Tibial nerve (tissue), 4 donors: Measurements from ENCODE around the gene GPC5. TPM values are rescaled to one million over a fixed set of nuclear protein-coding genes. Genes with fewer than 3 reads are reported as not detected.

Source experiments
- DNase-seq, 2 donors: peaks; one replicate each; pipeline ENCODE4 v3.0.0-alpha.2; 2019; ENCODE audit warnings: low spot score in 2 of 2
- H3K27ac ChIP-seq, 4 donors: fragments of 200-600 bp; sonication (generic) in 3 of 4; one replicate each; pipeline ENCODE4 v1.5.1; 2017 to 2019; ENCODE audit warnings: mild to moderate bottlenecking in 1 of 4
- H3K27me3 ChIP-seq, 2 donors: fragments of 200-600 bp; sonication (generic) in 1 of 2; one replicate each; pipeline versions ENCODE4 v1.5.1 to v1.6.0; 2017 to 2019
- H3K36me3 ChIP-seq, 3 donors: fragments of 200-600 bp; sonication (generic); one replicate each; pipeline ENCODE4 v1.5.1; 2018 to 2019
- H3K4me1 ChIP-seq, 4 donors: fragments of 200-600 bp; sonication (generic) in 3 of 4; one replicate each; pipeline ENCODE4 v1.5.1; 2017 to 2019
- H3K4me3 ChIP-seq, 4 donors: fragments of 200-600 bp; sonication (generic) in 3 of 4; one replicate each; pipeline ENCODE4 v1.5.1; 2017 to 2019; ENCODE audit warnings: mild to moderate bottlenecking in 1 of 4, moderate library complexity in 1 of 4
- H3K9me3 ChIP-seq, 4 donors: fragments of 200-600 bp; sonication (generic) in 3 of 4; one replicate each; pipeline ENCODE4 v1.5.1; 2017 to 2019
- CTCF ChIP-seq, 5 experiments: fragments of 200-600 bp in 3 of 5; fragments of 450-650 bp in 2 of 5; sonication (generic) in 3 of 5; IDR thresholded peaks; one replicate each; pipeline ENCODE4 v1.5.1; 2016 to 2019; ENCODE audit warnings: antibody characterized with exemption in 5 of 5, mild to moderate bottlenecking in 3 of 5, moderate library complexity in 2 of 5
- EP300 ChIP-seq, 2 donors: sonication (generic); formaldehyde crosslinking; IDR thresholded peaks; one replicate each; pipeline ENCODE4 v1.6.1; 2017; ENCODE audit warnings: antibody characterized with exemption in 2 of 2, mild to moderate bottlenecking in 1 of 2
- POLR2A ChIP-seq, 2 donors: fragments of 450-650 bp; IDR thresholded peaks; one replicate each; pipeline ENCODE4 v1.6.1; 2017; ENCODE audit warnings: antibody characterized with exemption in 2 of 2, mild to moderate bottlenecking in 2 of 2, moderate library complexity in 2 of 2
- WGBS, 2 donors: methylation state at CpG; one replicate each; pipeline ENCODE4 v1.1.5; 2018; 5-methylcytosine and 5-hydroxymethylcytosine counted together
- total RNA-seq, 4 donors: library from RNA; depleted of rRNA; stranded (reverse); fragments of >200 nt; gene quantifications; one replicate each; pipeline ENCODE4 v1.1.0, GENCODE V29; 2016

Gene GPC5
- total RNA-seq, 4 donors from 2014 or later: 3.7 to 5.7 (median 4.2) TPM; not detected in 1

GRCh38 chr13:91498298-91498697 lies 99.9 kb downstream of the GPC5 start:
- Histone ChIP-seq H3K36me3 (no peaks in the 10 kb centered on the region), H3K27ac (no peak overlapping the region), H3K4me1 (no peaks in the 10 kb centered on the region), H3K4me3 (no peak overlapping the region), H3K9me3 (no peaks in the 10 kb centered on the region), H3K27me3 (no peaks in the 10 kb centered on the region)
- DNase-seq: no peak
- no peak for TF ChIP-seq CTCF (IDR thresholded peaks at IDR 0.05)
- TF ChIP-seq POLR2A (IDR thresholded peaks at IDR 0.05): no peak
- TF ChIP-seq EP300 (IDR thresholded peaks at IDR 0.05): no peak
- WGBS, 2 donors: 86 to 88% methylated on average over 5 of the region's 5 CpGs

- Histone ChIP-seq H3K36me3 (no peaks in the 10 kb centered on the region), H3K27me3 (no peaks in the 10 kb centered on the region), H3K4me1 (no peaks in the 10 kb centered on the region), H3K4me3 (no peak overlapping the region), H3K27ac (no peak overlapping the region), H3K9me3 (no peaks in the 10 kb centered on the region)
- 93 to 97% methylated on average over 2 of the region's 2 CpGs for WGBS, 2 donors
- TF ChIP-seq EP300 (IDR thresholded peaks at IDR 0.05) (no peak), POLR2A (IDR thresholded peaks at IDR 0.05) (no peak), CTCF (IDR thresholded peaks at IDR 0.05) (no peak)
- DNase-seq: no peak
Measured at GRCh38 chr13:91504216-91504615, 105.8 kb downstream of the GPC5 start.

GRCh38 chr13:91506759-91507158 lies 108.3 kb downstream of the GPC5 start:
- TF ChIP-seq EP300 (IDR thresholded peaks at IDR 0.05) (no peak), POLR2A (IDR thresholded peaks at IDR 0.05) (no peak), CTCF (IDR thresholded peaks at IDR 0.05) (no peak)
- DNase-seq: no peak

GRCh38 chr13:91510058-91510457 lies 111.6 kb downstream of the GPC5 start:
- H3K4me1 ChIP-seq: no peaks in the 10 kb centered on the region
- no peaks in the 10 kb centered on the region for H3K36me3 ChIP-seq
- DNase-seq: no peak
- H3K27ac ChIP-seq: no peak overlapping the region
- TF ChIP-seq CTCF (IDR thresholded peaks at IDR 0.05) (no peak), POLR2A (IDR thresholded peaks at IDR 0.05) (no peak), EP300 (IDR thresholded peaks at IDR 0.05) (no peak)
- H3K9me3 ChIP-seq: no peaks in the 10 kb centered on the region
- WGBS, 2 donors: 68 to 77% methylated on average over 2 of the region's 2 CpGs
- no peak overlapping the region for H3K4me3 ChIP-seq
- no peaks in the 10 kb centered on the region for H3K27me3 ChIP-seq

More at GRCh38 chr13:91506759-91507158, 108.3 kb downstream of the GPC5 start:
- Histone ChIP-seq H3K36me3 (no peaks in the 10 kb centered on the region), H3K4me1 (no peaks in the 10 kb centered on the region), H3K27me3 (no peaks in the 10 kb centered on the region), H3K4me3 (no peak overlapping the region), H3K9me3 (no peaks in the 10 kb centered on the region), H3K27ac (no peak overlapping the region)

GRCh38 chr13:91513790-91514189 lies 115.4 kb downstream of the GPC5 start:
- WGBS, 2 donors: 72 to 78% methylated on average over 1 of the region's 1 CpG

More at GRCh38 chr13:91513790-91514189, 115.4 kb downstream of the GPC5 start:
- DNase-seq: no peak
- Histone ChIP-seq H3K27ac (no peak overlapping the region), H3K36me3 (no peaks in the 10 kb centered on the region), H3K4me1 (no peaks in the 10 kb centered on the region), H3K27me3 (no peaks in the 10 kb centered on the region), H3K4me3 (no peak overlapping the region), H3K9me3 (peaks cover 0 to 7% (median 0%) of the 10 kb centered on the region in 4 donors)
- no peak for TF ChIP-seq CTCF (IDR thresholded peaks at IDR 0.05)
